ENCODE results near the gene TPSG1. TPM values are rescaled to one million over a fixed set of nuclear protein-coding genes. Genes with fewer than 3 reads are reported as not detected.

The TPSG1 gene
- polyA plus RNA-seq, 1 donor (not counting 4 experiments of a cell fraction or from before 2014, with no cell fraction given), result not detected

GRCh38 chr16:1210461-1210860 is 14.6 kb downstream of the TPSG1 start:
- Histone ChIP-seq H2AFZ (ENCODE audit: control insufficient read depth, low read length) (no peak overlapping the region), H3K27ac (ENCODE audit: control insufficient read depth, insufficient read depth, low read length) (no peak overlapping the region), H3K9me1 (ENCODE audit: control insufficient read depth, extremely low read depth, insufficient read depth, low read length) (no peaks in the 10 kb centered on the region), H3K27me3 (ENCODE audit: control insufficient read depth, extremely low read depth, insufficient read depth, low read length) (peaks cover 9% of the 10 kb centered on the region), H3K4me3 (ENCODE audit: control insufficient read depth in 2 of 3, extremely low read depth in 1 of 3, insufficient read depth in 2 of 3, low read depth in 1 of 3, low read length in 3 of 3) (no peak overlapping the region), H3K4me1 (ENCODE audit: control insufficient read depth, extremely low read depth, insufficient read depth, low read length) (no peaks in the 10 kb centered on the region), H3K9ac (ENCODE audit: control insufficient read depth, extremely low read depth, insufficient read depth, low read length) (no peak overlapping the region), H3K79me2 (ENCODE audit: control insufficient read depth, insufficient read depth, low read length) (no peaks in the 10 kb centered on the region), H3K36me3 (ENCODE audit: control insufficient read depth in 2 of 2, extremely low read depth in 1 of 2, insufficient read depth in 2 of 2, low read length in 2 of 2) (no peaks in the 10 kb centered on the region), H4K20me1 (ENCODE audit: control insufficient read depth, extremely low read depth, insufficient read depth, low read length) (no peaks in the 10 kb centered on the region), H3K9me3 (ENCODE audit: control insufficient read depth, low read depth, low read length) (peaks cover 2% of the 10 kb centered on the region), H3K4me2 (ENCODE audit: control insufficient read depth, extremely low read depth, insufficient read depth, low read depth, low read length) (no peak overlapping the region)
- dilution Hi-C loops (cut with MboI; ENCODE audit: extremely low pct_ligation_motif_present, low sequenced_read_pairs), result no loop called here
- DNase-seq (ENCODE audit: low read depth, low spot score), result no peak
- TF ChIP-seq CTCF (optimal IDR thresholded peaks at IDR 0.05 in 1 of 3, IDR thresholded peaks at IDR 0.05 in 1 of 3, conservative IDR thresholded peaks at IDR 0.05 in 1 of 3; ENCODE audit: extremely low read depth in 1 of 3, insufficient read depth in 2 of 3, low read length in 3 of 3), result no peak
- FAIRE-seq, result no peak

- Histone ChIP-seq H3K79me2 (ENCODE audit: control insufficient read depth, insufficient read depth, low read length) (no peaks in the 10 kb centered on the region), H2AFZ (ENCODE audit: control insufficient read depth, low read length) (no peak overlapping the region), H3K27me3 (ENCODE audit: control insufficient read depth, extremely low read depth, insufficient read depth, low read length) (peaks cover 18% of the 10 kb centered on the region), H3K27ac (ENCODE audit: control insufficient read depth, insufficient read depth, low read length) (no peak overlapping the region), H3K36me3 (ENCODE audit: control insufficient read depth in 2 of 2, extremely low read depth in 1 of 2, insufficient read depth in 2 of 2, low read length in 2 of 2) (no peaks in the 10 kb centered on the region), H3K4me3 (ENCODE audit: control insufficient read depth in 2 of 3, extremely low read depth in 1 of 3, insufficient read depth in 2 of 3, low read depth in 1 of 3, low read length in 3 of 3) (no peak overlapping the region), H3K9ac (ENCODE audit: control insufficient read depth, extremely low read depth, insufficient read depth, low read length) (no peak overlapping the region), H3K4me2 (ENCODE audit: control insufficient read depth, extremely low read depth, insufficient read depth, low read depth, low read length) (no peak overlapping the region), H3K9me3 (ENCODE audit: control insufficient read depth, low read depth, low read length) (peaks cover 2% of the 10 kb centered on the region), H3K4me1 (ENCODE audit: control insufficient read depth, extremely low read depth, insufficient read depth, low read length) (no peaks in the 10 kb centered on the region), H4K20me1 (ENCODE audit: control insufficient read depth, extremely low read depth, insufficient read depth, low read length) (no peaks in the 10 kb centered on the region), H3K9me1 (ENCODE audit: control insufficient read depth, extremely low read depth, insufficient read depth, low read length) (no peaks in the 10 kb centered on the region)
- TF ChIP-seq CTCF (optimal IDR thresholded peaks at IDR 0.05 in 1 of 3, IDR thresholded peaks at IDR 0.05 in 1 of 3, conservative IDR thresholded peaks at IDR 0.05 in 1 of 3; ENCODE audit: extremely low read depth in 1 of 3, insufficient read depth in 2 of 3, low read length in 3 of 3) (no peak), EZH2 (IDR thresholded peaks at IDR 0.05; ENCODE audit: low read length) (no peak)
- dilution Hi-C loops (cut with MboI; ENCODE audit: extremely low pct_ligation_motif_present, low sequenced_read_pairs), result no loop called here
- FAIRE-seq, result no peak
- DNase-seq (ENCODE audit: low read depth, low spot score), result no peak
Measured at GRCh38 chr16:1209081-1209480, 16.0 kb downstream of the TPSG1 start.
